RPMI7951 (cell line): ENCODE measurements around the gene CDKN2B-AS1. TPM values are rescaled to one million over a fixed set of nuclear protein-coding genes. Genes with fewer than 3 reads are reported as not detected.

Source experiments
- DNase-seq: peaks from one replicate; pipeline ENCODE4 v3.0.0-alpha.2; 2012; ENCODE audit warnings: low read depth
- total RNA-seq: library from RNA; depleted of rRNA; stranded (reverse); fragments of >200 nt; shearing (Covaris generic); gene quantifications from 2 replicates; pipeline ENCODE4 v1.2.3, GENCODE V29; 2014

CDKN2B-AS1 gene
- total RNA-seq, 1 experiment from 2014 or later: 7.0 TPM

- peak; percentile 92 for DNase-seq
Measured at GRCh38 chr9:22084336-22085035, 89.9 kb downstream of the CDKN2B-AS1 start.

- DNase-seq: no peak
Measured at GRCh38 chr9:22088053-22088716, 93.6 kb downstream of the CDKN2B-AS1 start.

- no peak for DNase-seq
Measured at GRCh38 chr9:22088717-22089061, 94.1 kb downstream of the CDKN2B-AS1 start.

GRCh38 chr9:22097707-22098106, 103.1 kb downstream of the CDKN2B-AS1 start:
- DNase-seq: peak; percentile 78

GRCh38 chr9:22098643-22099332, 104.2 kb downstream of the CDKN2B-AS1 start:
- DNase-seq: peak; percentile 22

- DNase-seq: no peak
Measured at GRCh38 chr9:22100626-22101025, 106.0 kb downstream of the CDKN2B-AS1 start.

GRCh38 chr9:22102146-22103053, 107.8 kb downstream of the CDKN2B-AS1 start:
- no peak for DNase-seq

- DNase-seq: peak; percentile 65
Measured at GRCh38 chr9:22103685-22104575, 109.3 kb downstream of the CDKN2B-AS1 start.

GRCh38 chr9:22105005-22105722, 110.6 kb downstream of the CDKN2B-AS1 start:
- DNase-seq: no peak

- DNase-seq: peak; percentile 40
Measured at GRCh38 chr9:22107202-22108045, 112.8 kb downstream of the CDKN2B-AS1 start.

- DNase-seq: no peak
Measured at GRCh38 chr9:22108581-22109370, 114.2 kb downstream of the CDKN2B-AS1 start.

GRCh38 chr9:22111176-22111953, 116.8 kb downstream of the CDKN2B-AS1 start:
- no peak for DNase-seq

GRCh38 chr9:22111954-22112247, 117.3 kb downstream of the CDKN2B-AS1 start:
- peak; percentile 73 for DNase-seq

GRCh38 chr9:22112870-22113821, 118.6 kb downstream of the CDKN2B-AS1 start:
- DNase-seq: no peak

- DNase-seq: peak; percentile 49
Measured at GRCh38 chr9:22114956-22115355, 120.4 kb downstream of the CDKN2B-AS1 start.

- no peak for DNase-seq
Measured at GRCh38 chr9:22116758-22117157, 122.2 kb downstream of the CDKN2B-AS1 start.
